Mammary epithelial cell (primary cell): ENCODE data around the gene ZNF71.

ENCODE experiments used
- CTCF ChIP-seq, 2 donors: IDR thresholded peaks in 1 of 2; conservative IDR thresholded peaks in 1 of 2; 2 replicates each; pipeline ENCODE4 v1.5.1; 2011 to 2012; ENCODE audit warnings: inconsistent platforms in 2 of 2, low read length in 2 of 2, mild to moderate bottlenecking in 2 of 2, control low read depth in 1 of 2, low read depth in 1 of 2; ENCODE audit not compliant: insufficient read depth in 1 of 2; ENCODE audit errors: extremely low read depth in 1 of 2
- EZH2 ChIP-seq: IDR thresholded peaks from 2 replicates; pipeline ENCODE4 v1.6.1; 2012; ENCODE audit warnings: low read length, inconsistent platforms, borderline replicate concordance

DNA sequence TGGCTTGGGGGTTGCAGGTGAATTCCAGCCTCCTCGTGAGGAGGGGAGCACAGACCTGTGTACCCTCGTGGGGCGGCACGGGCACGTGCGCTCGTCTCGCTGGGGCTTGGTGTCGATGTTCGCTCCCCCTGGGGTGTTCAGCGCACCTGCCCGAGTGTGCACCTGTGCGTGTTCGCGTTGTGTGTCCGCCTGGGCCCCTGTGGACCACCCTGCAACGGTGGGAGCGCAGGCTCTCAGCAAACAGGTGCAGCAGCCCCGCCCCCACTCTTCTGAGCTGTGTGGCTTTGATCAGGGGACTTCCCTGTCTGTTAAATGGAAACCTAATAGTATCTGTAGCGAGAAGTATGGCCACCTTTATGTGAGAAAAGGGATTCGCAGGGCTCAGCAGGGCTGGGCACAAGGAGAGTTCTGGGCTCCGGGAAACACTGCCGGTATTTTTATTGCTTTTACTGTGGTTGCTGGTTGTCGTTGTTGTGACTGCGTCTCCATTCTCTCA is 48.4 kb downstream of the ZNF71 start:
- TF ChIP-seq CTCF (conservative IDR thresholded peaks at IDR 0.05 in 1 of 2, IDR thresholded peaks at IDR 0.05 in 1 of 2; ENCODE audit: extremely low read depth in 1 of 2, insufficient read depth in 1 of 2, low read depth in 1 of 2, low read length in 2 of 2) (no peak), EZH2 (no peak)
